IPS-18a (cell line): ENCODE measurements around the gene LUC7L.

ENCODE experiments used
- H3K27ac ChIP-seq: one replicate; pipeline ENCODE4 v1.5.1; 2013; ENCODE audit warnings: low read length
- H3K27me3 ChIP-seq: one replicate; pipeline ENCODE4 v1.6.1; 2013; ENCODE audit warnings: mild to moderate bottlenecking, low read length; ENCODE audit not compliant: control insufficient read depth, insufficient read depth
- H3K36me3 ChIP-seq: one replicate; pipeline ENCODE4 v1.6.1; 2013; ENCODE audit warnings: low read depth, low read length; ENCODE audit not compliant: control insufficient read depth
- H3K4me1 ChIP-seq: one replicate; pipeline ENCODE4 v1.6.1; 2013; ENCODE audit warnings: low read depth, low read length; ENCODE audit not compliant: control insufficient read depth
- H3K4me3 ChIP-seq: one replicate; pipeline ENCODE4 v1.5.1; 2013; ENCODE audit warnings: low read length
- H3K9ac ChIP-seq: one replicate; pipeline ENCODE4 v1.6.1; 2013; ENCODE audit warnings: mild to moderate bottlenecking, low read length, moderate library complexity
- H3K9me3 ChIP-seq: one replicate; pipeline ENCODE4 v1.6.1; 2013; ENCODE audit warnings: low read depth, low read length; ENCODE audit not compliant: control insufficient read depth

Gene LUC7L, protein sequence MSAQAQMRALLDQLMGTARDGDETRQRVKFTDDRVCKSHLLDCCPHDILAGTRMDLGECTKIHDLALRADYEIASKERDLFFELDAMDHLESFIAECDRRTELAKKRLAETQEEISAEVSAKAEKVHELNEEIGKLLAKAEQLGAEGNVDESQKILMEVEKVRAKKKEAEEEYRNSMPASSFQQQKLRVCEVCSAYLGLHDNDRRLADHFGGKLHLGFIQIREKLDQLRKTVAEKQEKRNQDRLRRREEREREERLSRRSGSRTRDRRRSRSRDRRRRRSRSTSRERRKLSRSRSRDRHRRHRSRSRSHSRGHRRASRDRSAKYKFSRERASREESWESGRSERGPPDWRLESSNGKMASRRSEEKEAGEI

GRCh38 chr16:228852-229730, at the start of gene LUC7L:
TSS of gene LUC7L (minus strand) at chr16:229449. CDS start at chr16:229339, 110 bp downstream.
- H3K27ac ChIP-seq, result peak within 1 kb of the TSS; percentile 90

DNA sequence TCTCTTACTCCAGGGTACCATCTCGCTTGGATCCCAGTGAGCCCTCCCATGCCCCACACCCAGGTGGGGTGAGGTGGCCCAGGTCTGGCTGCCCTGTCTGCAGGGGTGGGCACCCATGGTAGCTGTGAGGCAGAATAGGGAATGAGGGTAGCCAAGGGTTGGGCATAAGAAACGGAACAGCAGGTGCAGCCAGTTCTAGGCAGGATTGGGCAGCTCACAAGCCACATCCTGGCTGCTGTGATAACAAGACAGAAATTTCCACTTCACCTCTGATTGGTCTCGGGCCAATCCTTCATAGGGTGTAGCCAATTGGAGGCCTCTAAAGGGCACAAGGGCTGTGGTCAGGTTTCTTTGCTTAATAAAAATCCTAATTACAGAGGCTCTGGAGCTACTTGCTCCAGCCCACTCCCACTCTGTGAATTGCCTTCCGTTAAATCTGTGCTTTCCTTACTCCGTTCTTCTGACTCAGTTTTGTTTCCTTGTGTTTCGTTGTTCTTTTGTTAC, 49.7 kb upstream of the LUC7L start:
- peaks cover 63% of the 10 kb centered on the region for H3K27me3 ChIP-seq
- H3K36me3 ChIP-seq, result no peaks in the 10 kb centered on the region
- H3K27ac ChIP-seq, result no peak overlapping the region
- no peak overlapping the region for H3K9ac ChIP-seq
- H3K9me3 ChIP-seq, result no peaks in the 10 kb centered on the region
- no peak overlapping the region for H3K4me3 ChIP-seq
- no peaks in the 10 kb centered on the region for H3K4me1 ChIP-seq

More at GRCh38 chr16:228852-229730, at the start of gene LUC7L:
- Histone ChIP-seq H3K9ac (peak within 1 kb of the TSS; percentile 98), H3K4me3 (peak within 1 kb of the TSS; percentile 98), H3K9me3 (no peaks in the 10 kb centered on the region), H3K4me1 (peaks cover 12% of the 10 kb centered on the region), H3K27me3 (no peaks in the 10 kb centered on the region), H3K36me3 (peaks cover 37% of the 10 kb centered on the region)

GRCh38 chr16:276426-277077, 47.3 kb upstream of the LUC7L start:
- Histone ChIP-seq H3K9me3 (no peaks in the 10 kb centered on the region), H3K27ac (no peak overlapping the region), H3K4me1 (no peaks in the 10 kb centered on the region), H3K9ac (no peak overlapping the region), H3K27me3 (peaks cover 57% of the 10 kb centered on the region), H3K4me3 (no peak overlapping the region), H3K36me3 (no peaks in the 10 kb centered on the region)

DNA sequence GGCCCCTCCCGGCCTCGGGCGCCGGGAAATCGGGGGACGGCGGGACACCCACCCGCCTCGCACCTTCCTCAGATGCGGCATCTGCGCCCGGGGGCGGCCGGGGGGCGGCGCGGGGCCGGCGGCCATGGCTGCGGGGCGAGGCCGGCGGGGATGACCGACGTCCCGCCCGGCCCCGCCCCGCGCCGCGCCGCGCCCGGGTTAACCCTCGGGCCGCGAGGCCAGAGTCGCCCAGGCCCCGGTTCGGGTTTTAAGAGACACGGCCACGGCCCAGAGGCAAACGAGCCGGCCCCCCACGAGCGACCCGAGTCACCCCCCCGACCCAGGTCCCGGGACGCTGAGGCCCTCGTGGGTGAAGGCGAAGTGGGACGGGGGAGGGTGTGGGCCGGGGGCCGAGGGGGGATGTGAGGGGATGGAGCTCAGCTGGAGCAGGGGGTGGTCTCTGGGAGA, 46.6 kb upstream of the LUC7L start, which contains the start of gene RGS11:
Gene RGS11, minus strand, starts transcription at position 159 of the 447 bp plus-strand sequence. Its CDS starts 33 bp downstream, at position 126.
- Histone ChIP-seq H3K36me3 (no peaks in the 10 kb centered on the region), H3K27me3 (peaks cover 49% of the 10 kb centered on the region), H3K27ac (no peak within 1 kb of the TSS), H3K4me3 (peak within 1 kb of the TSS; percentile 53), H3K9ac (no peak within 1 kb of the TSS), H3K9me3 (no peaks in the 10 kb centered on the region), H3K4me1 (no peaks in the 10 kb centered on the region)

GRCh38 chr16:275041-275641, 45.9 kb upstream of the LUC7L start:
- Histone ChIP-seq H3K4me1 (no peaks in the 10 kb centered on the region), H3K36me3 (no peaks in the 10 kb centered on the region), H3K9ac (no peak overlapping the region), H3K27ac (no peak overlapping the region), H3K9me3 (no peaks in the 10 kb centered on the region), H3K27me3 (peaks cover 47% of the 10 kb centered on the region), H3K4me3 (peak overlapping the region; percentile 53)

GRCh38 chr16:273547-274421, 44.5 kb upstream of the LUC7L start:
- Histone ChIP-seq H3K4me3 (no peak overlapping the region), H3K9ac (no peak overlapping the region), H3K27me3 (peaks cover 34% of the 10 kb centered on the region)

DNA sequence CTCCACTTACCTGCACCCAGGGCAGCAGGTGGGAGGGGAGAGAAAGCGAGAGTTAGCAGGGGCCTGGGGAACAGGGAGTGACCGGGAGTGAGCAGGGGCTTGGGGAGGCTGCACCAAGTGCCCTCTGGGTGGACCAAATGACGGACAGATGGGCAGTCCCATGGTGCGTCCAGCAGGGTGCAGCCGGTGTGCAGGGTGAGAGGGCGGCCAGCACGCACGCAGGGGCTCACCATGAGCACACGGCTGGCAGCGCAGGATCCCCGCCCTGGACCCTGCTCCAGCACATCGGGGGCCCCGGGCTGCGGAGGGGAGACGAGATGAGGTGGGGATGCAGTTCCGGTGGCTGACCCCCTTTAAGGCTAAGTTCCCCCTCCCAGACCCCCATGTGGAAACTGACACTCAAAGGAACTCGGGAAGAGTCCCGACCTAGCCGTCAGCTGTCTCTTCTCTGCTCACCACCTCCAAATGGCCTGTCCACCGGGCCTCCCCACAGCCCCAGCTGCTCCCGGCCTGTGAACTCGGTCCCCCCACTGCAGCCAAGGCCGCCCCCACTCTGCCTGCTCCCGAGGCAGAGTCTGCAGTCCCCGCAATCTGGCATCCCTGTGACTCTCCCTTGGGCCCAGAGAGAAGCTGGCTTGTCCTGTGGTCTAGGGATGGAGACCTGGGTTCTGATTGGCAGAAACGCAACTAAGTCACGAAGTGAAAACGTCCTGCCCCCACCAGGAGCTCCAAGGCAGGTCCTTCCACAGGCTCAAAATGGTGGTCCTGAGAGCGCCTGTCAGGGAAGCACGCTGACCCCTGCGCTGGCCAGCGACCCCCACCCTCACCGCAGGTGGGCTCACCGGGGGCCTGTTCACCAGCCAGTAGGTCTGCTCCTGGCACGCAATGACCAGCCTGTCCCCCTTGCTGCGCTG, 43.6 kb upstream of the LUC7L start:
- Histone ChIP-seq H3K4me3 (no peak overlapping the region), H3K27me3 (peaks cover 28% of the 10 kb centered on the region), H3K9me3 (no peaks in the 10 kb centered on the region), H3K9ac (no peak overlapping the region), H3K4me1 (no peaks in the 10 kb centered on the region), H3K36me3 (no peaks in the 10 kb centered on the region), H3K27ac (no peak overlapping the region)

More at GRCh38 chr16:273547-274421, 44.5 kb upstream of the LUC7L start:
- H3K4me1 ChIP-seq, result no peaks in the 10 kb centered on the region
- no peak overlapping the region for H3K27ac ChIP-seq
- no peaks in the 10 kb centered on the region for H3K9me3 ChIP-seq
- no peaks in the 10 kb centered on the region for H3K36me3 ChIP-seq

GRCh38 chr16:270381-271255, 41.4 kb upstream of the LUC7L start:
- H3K27me3 ChIP-seq, result peaks cover 14% of the 10 kb centered on the region
- no peak overlapping the region for H3K9ac ChIP-seq
- H3K4me1 ChIP-seq, result no peaks in the 10 kb centered on the region
- H3K36me3 ChIP-seq, result no peaks in the 10 kb centered on the region
- no peak overlapping the region for H3K4me3 ChIP-seq
- no peaks in the 10 kb centered on the region for H3K9me3 ChIP-seq
- H3K27ac ChIP-seq, result no peak overlapping the region
